Panc1 (cell line): ENCODE data around the gene FUT3. TPM values are rescaled to one million over a fixed set of nuclear protein-coding genes. Genes with fewer than 3 reads are reported as not detected.

ENCODE experiments used
- ATAC-seq: fragments of 200-7000 bp; cut with Tn5 transposase; 2 replicates; pipeline ENCODE4 v1.9.1; 2020; ENCODE audit warnings: mild to moderate bottlenecking, moderate library complexity
- BruUV-seq: library from RNA; stranded (reverse); fragments of 400-500 nt; replicated peaks from 2 replicates; lab custom pipeline; 2021; lab: Mats Ljungman, UMichigan
- CTCF ChIA-PET: fragments of 300-600 bp; sonication (Branson Sonifier 250); formaldehyde crosslinking; loops from one replicate; lab custom pipeline; 2022; ENCODE audit warnings: antibody characterized with exemption; lab: Charles Lee
- POLR2A ChIA-PET: fragments of 300-600 bp; sonication (Branson Sonifier 250); formaldehyde crosslinking; loops from one replicate; lab custom pipeline; 2022; ENCODE audit warnings: antibody characterized with exemption; lab: Charles Lee
- DNase-seq: peaks from one replicate; pipeline ENCODE4 v3.0.0-alpha.2; 2010; ENCODE audit warnings: low read depth, low spot score
- H3K27ac ChIP-seq: 2 replicates; pipeline ENCODE4 v1.5.1; 2011; ENCODE audit warnings: mild to moderate bottlenecking, low read length, inconsistent platforms
- H3K27me3 ChIP-seq: fragments of 200-500 bp; sonication (Bioruptor generic); 2 replicates; pipeline ENCODE4 v1.6.0; 2014; ENCODE audit warnings: low read length, inconsistent platforms; ENCODE audit not compliant: control insufficient read depth, insufficient read depth
- H3K36me3 ChIP-seq: fragments of 200-500 bp; sonication (Bioruptor generic); 2 replicates; pipeline ENCODE4 v1.5.1; 2014; ENCODE audit warnings: inconsistent platforms, mild to moderate bottlenecking, low read length, moderate library complexity; ENCODE audit not compliant: control insufficient read depth, insufficient read depth
- H3K4me1 ChIP-seq: 2 replicates; pipeline ENCODE4 v1.5.1; 2011; ENCODE audit warnings: inconsistent platforms, mild to moderate bottlenecking, low read length, moderate library complexity; ENCODE audit not compliant: control insufficient read depth, insufficient read depth
- H3K4me3 ChIP-seq, 2 experiments: 2 replicates each; pipeline ENCODE4 v1.5.1; 2011 to 2012; ENCODE audit warnings: low read depth in 2 of 2, low read length in 2 of 2, mild to moderate bottlenecking in 2 of 2, inconsistent platforms in 1 of 2, moderate library complexity in 1 of 2
- H3K9me3 ChIP-seq: fragments of 200-500 bp; sonication (Bioruptor generic); 2 replicates; pipeline ENCODE4 v1.5.1; 2014; ENCODE audit warnings: low read depth, mild to moderate bottlenecking, inconsistent platforms, low read length, moderate library complexity; ENCODE audit not compliant: control insufficient read depth, insufficient read depth
- CTCF ChIP-seq: fragments of 450-650 bp; IDR thresholded peaks from 2 replicates; pipeline ENCODE4 v1.5.1; 2017; ENCODE audit warnings: mild to moderate bottlenecking
- POLR2AphosphoS5 ChIP-seq: IDR thresholded peaks from 2 replicates; pipeline ENCODE4 v1.6.1; 2012; ENCODE audit warnings: mild to moderate bottlenecking, low read depth, low read length, moderate library complexity
- SIN3A ChIP-seq: IDR thresholded peaks from 2 replicates; pipeline ENCODE4 v1.6.1; 2012; ENCODE audit warnings: low read depth, mild to moderate bottlenecking, low read length, moderate library complexity, borderline replicate concordance; ENCODE audit not compliant: insufficient read depth
- TCF7L2 ChIP-seq: IDR thresholded peaks from 2 replicates; pipeline ENCODE4 v1.6.1; 2011; ENCODE audit warnings: mild to moderate bottlenecking, low read depth, low read length, inconsistent platforms
- in situ Hi-C: cut with HindIII; loops from 2 replicates; pipeline ENCODE4 v1.10.0; 2016; ENCODE audit warnings: low sequenced_read_pairs, low pct_unique_long_range_greater_than_20kb
- intact Hi-C: fragments of 100-400 bp; cut with micrococcal nuclease; formaldehyde crosslinking; loops from one replicate; pipeline ENCODE4 v1.10.0; 2022; ENCODE audit not compliant: unreplicated experiment
- total RNA-seq: library from RNA; stranded (reverse); gene quantifications from one replicate; pipeline ENCODE4 v1.2.1, GENCODE V29; 2021; ENCODE audit not compliant: unreplicated experiment
- TF ChIP-seq, protein P1 (sequence below), 2 experiments: IDR thresholded peaks; 2 replicates each; pipeline ENCODE4 v1.6.1; 2011 to 2012; ENCODE audit warnings: low read depth in 2 of 2, control low read depth in 1 of 2, low read length in 1 of 2, mild to moderate bottlenecking in 1 of 2, moderate library complexity in 1 of 2; ENCODE audit not compliant: insufficient read depth in 1 of 2

The FUT3 gene
- total RNA-seq, 1 experiment from 2014 or later, result 0.36 TPM

DNA sequence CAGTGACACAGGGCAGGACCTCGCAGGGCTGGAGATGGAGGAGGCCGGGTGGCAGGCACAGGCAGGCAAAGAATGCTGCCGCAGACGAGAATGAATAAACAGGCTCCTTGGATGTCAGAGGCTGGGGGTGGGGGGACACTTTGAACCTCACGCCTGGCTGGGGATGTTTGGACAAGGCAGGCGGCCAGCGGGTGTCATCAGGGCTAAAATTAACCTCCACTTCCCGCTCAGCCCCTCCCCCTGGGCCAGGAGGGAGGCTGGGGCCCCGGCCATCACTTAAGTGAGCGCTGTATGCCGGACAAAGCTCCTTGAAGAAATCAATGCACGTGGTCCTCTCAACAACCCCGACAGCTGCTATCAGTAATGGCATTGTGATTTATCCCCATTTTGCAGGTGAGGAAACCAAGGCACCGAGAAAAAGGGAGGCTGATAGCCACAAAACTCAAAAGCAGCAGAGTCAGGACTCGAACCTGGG is 29.4 kb upstream of the FUT3 start:
- DNase-seq (no peak), ATAC-seq (no peak)
- H3K4me3 ChIP-seq, result no peak overlapping the region
- intact Hi-C loops (no loop called here), in situ Hi-C loops (no loop called here)
- H3K27me3 ChIP-seq, result no peaks in the 10 kb centered on the region
- no peaks in the 10 kb centered on the region for H3K4me1 ChIP-seq
- no peak overlapping the region for H3K27ac ChIP-seq
- CTCF ChIA-PET, result no interaction called here
- H3K36me3 ChIP-seq, result no peaks in the 10 kb centered on the region
- H3K9me3 ChIP-seq, result no peaks in the 10 kb centered on the region
- POLR2A ChIA-PET, result no interaction called here
- no TSS peak for BruUV-seq
- TF ChIP-seq CTCF (no peak), TCF7L2 (no peak), POLR2AphosphoS5 (no peak), SIN3A (no peak)
- TF ChIP-seq, protein P1, sequence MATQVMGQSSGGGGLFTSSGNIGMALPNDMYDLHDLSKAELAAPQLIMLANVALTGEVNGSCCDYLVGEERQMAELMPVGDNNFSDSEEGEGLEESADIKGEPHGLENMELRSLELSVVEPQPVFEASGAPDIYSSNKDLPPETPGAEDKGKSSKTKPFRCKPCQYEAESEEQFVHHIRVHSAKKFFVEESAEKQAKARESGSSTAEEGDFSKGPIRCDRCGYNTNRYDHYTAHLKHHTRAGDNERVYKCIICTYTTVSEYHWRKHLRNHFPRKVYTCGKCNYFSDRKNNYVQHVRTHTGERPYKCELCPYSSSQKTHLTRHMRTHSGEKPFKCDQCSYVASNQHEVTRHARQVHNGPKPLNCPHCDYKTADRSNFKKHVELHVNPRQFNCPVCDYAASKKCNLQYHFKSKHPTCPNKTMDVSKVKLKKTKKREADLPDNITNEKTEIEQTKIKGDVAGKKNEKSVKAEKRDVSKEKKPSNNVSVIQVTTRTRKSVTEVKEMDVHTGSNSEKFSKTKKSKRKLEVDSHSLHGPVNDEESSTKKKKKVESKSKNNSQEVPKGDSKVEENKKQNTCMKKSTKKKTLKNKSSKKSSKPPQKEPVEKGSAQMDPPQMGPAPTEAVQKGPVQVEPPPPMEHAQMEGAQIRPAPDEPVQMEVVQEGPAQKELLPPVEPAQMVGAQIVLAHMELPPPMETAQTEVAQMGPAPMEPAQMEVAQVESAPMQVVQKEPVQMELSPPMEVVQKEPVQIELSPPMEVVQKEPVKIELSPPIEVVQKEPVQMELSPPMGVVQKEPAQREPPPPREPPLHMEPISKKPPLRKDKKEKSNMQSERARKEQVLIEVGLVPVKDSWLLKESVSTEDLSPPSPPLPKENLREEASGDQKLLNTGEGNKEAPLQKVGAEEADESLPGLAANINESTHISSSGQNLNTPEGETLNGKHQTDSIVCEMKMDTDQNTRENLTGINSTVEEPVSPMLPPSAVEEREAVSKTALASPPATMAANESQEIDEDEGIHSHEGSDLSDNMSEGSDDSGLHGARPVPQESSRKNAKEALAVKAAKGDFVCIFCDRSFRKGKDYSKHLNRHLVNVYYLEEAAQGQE (IDR thresholded peaks at IDR 0.05; ENCODE audit: insufficient read depth in 1 of 2, low read depth in 2 of 2, low read length in 1 of 2), result no peak

GRCh38 chr19:5880196-5880595 is 28.9 kb upstream of the FUT3 start:
- ChIA-PET CTCF (no interaction called here), POLR2A (no interaction called here)
- TF ChIP-seq SIN3A (no peak), CTCF (no peak), POLR2AphosphoS5 (no peak), TCF7L2 (no peak)
- TF ChIP-seq, protein P1 (IDR thresholded peaks at IDR 0.05; ENCODE audit: insufficient read depth in 1 of 2, low read depth in 2 of 2, low read length in 1 of 2), result no peak
- intact Hi-C loops, result no loop called here
- Histone ChIP-seq H3K9me3 (no peaks in the 10 kb centered on the region), H3K4me1 (no peaks in the 10 kb centered on the region), H3K27ac (no peak overlapping the region), H3K27me3 (no peaks in the 10 kb centered on the region), H3K4me3 (no peak overlapping the region), H3K36me3 (no peaks in the 10 kb centered on the region)
- ATAC-seq (no peak), DNase-seq (no peak)
- BruUV-seq, result no TSS peak
- in situ Hi-C loops, result no loop called here
